Measurements from ENCODE around the gene ATP6AP1.

- TF ChIP-seq CTCF (IDR thresholded peaks at IDR 0.05 in 8 of 11, conservative IDR thresholded peaks at IDR 0.05 in 3 of 11): no peak
- TF ChIP-seq POLR2A (IDR thresholded peaks at IDR 0.05): no peak
Observed at GRCh38 chrX:154473683-154474082, 45.2 kb downstream of the ATP6AP1 start.
